Lung microvascular endothelial cell (primary cell): ENCODE results near the gene FBXL12. TPM values are rescaled to one million over a fixed set of nuclear protein-coding genes. Genes with fewer than 3 reads are reported as not detected.
"Not testable (repeated sequence)": the region's sequence is repeated elsewhere in the genome, so short reads cannot be mapped to it uniquely, and the experiment has no call there.

Experiments used
- DNase-seq, 2 donors: peaks; one replicate each; pipeline versions ENCODE4 v3.0.0 to v3.0.0-alpha.2; 2010; ENCODE audit warnings: low read depth in 2 of 2
- total RNA-seq: library from RNA; depleted of rRNA; stranded (reverse); fragments of >200 nt; gene quantifications from 2 replicates; pipeline ENCODE4 v1.2.1, GENCODE V29; 2014

FBXL12 gene
- total RNA-seq, 1 donor from 2014 or later: 10.3 TPM

DNA sequence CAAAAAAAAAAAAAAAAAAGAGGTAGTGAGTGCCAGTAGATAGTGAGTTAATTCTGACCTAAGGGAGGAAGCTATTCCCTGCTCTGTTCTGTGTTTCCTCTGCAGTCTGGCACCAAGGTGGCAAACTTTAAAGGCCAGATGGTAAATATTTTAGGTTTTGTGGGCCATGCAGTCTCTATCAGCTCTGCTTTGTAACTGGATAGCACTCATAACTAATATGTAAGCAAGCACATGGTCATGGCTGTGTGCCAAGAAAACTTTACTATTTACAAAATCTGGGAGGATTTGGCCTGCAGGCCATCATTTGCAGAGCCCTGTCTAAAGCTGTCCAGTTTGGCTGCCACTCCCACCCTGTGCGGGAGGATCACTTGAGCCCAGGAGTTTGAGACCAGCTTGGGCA, 20.5 kb upstream of the FBXL12 start:
- DNase-seq: no peak

DNA sequence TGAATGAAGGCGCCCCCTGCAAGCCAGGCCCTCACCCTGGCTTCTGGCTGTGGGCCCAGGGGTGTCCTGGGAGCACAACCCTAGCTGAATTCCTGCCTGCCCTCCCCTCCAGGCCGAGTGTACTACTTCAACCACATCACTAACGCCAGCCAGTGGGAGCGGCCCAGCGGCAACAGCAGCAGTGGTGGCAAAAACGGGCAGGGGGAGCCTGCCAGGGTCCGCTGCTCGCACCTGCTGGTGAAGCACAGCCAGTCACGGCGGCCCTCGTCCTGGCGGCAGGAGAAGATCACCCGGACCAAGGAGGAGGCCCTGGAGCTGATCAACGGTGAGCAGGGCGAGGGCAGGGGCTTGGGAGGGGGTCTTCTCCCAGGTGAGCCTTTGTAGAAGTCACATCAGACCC, 19.4 kb upstream of the FBXL12 start:
- DNase-seq: no peak

GRCh38 chr19:9836021-9836420, 17.1 kb upstream of the FBXL12 start:
- DNase-seq: peak; percentile 31 to 34

GRCh38 chr19:9835507-9835949, 16.6 kb upstream of the FBXL12 start:
- DNase-seq: no peak

DNA sequence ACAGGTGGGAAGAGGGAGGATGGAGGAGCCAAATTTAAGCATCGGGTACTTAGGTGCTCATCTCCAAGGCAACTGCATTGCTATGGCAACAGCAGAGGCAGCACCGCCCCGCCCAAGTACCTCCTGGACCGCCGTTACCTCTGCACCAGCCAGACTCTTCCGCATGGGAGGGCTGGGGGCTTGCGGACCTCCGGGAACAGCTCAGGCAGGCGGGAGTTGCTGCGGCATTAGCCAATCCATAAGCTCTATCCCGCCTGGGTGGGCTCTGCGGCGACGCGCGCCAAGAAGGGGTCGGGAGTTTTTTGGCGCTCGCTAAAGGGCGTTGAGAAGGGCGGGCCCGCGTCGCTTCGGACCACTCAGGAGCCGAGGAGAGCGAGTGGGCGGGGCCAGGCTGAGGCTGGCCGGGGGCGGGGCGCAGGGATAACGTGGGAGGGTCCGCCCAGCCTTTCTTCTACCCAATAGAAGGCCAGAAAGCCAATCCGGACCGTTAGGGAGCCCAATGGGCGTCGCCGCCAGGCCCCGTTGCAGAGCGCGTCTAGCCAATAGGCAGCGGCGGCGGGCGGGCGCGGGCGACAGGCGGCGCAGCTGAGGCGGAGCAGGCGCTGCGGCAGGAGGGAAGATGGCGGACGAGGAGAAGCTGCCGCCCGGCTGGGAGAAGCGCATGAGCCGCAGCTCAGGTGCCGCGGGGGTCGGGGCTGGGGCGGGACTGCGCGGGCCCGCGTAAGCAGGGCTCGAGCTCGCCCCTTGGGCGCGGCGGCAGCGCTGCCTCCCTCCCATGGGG, 16.0 kb upstream of the FBXL12 start, which contains the start of gene PIN1:
TSS of gene PIN1 (plus strand) at position 593 of the 781 bp plus-strand sequence. CDS start at position 620, 27 bp downstream.
- peak; percentile 98 to 99 for DNase-seq

GRCh38 chr19:9834307-9834725, 15.4 kb upstream of the FBXL12 start:
- no peak for DNase-seq

- DNase-seq: no peak
These were observed 9.7 kb upstream of the FBXL12 start for GRCh38 chr19:9828551-9829063.

- peak; percentile 88 to 90 for DNase-seq
These were observed 8.7 kb upstream of the FBXL12 start, which contains the start of gene UBL5 for GRCh38 chr19:9827289-9828238. Gene UBL5 (plus strand): TSS chr19:9827918. CDS start chr19:9828338, 420 bp downstream.

DNA sequence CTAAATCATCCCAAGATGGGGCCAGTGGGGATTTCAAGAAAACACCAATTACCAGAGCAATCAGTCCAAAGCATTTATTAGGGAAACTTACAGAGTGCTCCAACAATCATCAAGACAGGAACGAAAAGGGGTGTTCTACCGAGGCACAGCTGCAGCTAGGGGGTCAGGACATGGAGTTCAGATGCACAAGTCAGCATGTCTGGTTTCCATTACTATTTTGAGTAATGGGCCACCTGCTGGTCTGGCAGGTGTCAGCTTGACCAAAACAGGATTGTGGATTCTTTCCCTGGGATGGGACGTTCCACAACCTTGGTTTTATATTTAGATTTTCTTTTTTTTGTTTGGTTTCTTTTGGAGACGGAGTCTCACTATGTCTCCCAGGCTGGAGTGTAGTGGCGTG, 4.9 kb upstream of the FBXL12 start:
- no peak for DNase-seq

GRCh38 chr19:9820034-9820433, 1.2 kb upstream of the FBXL12 start:
- DNase-seq: not testable (repeated sequence)

GRCh38 chr19:9819596-9819909, 674 bp upstream of the FBXL12 start:
- DNase-seq: no peak

GRCh38 chr19:9818175-9818733, 625 bp downstream of the FBXL12 start:
- DNase-seq: no peak

DNA sequence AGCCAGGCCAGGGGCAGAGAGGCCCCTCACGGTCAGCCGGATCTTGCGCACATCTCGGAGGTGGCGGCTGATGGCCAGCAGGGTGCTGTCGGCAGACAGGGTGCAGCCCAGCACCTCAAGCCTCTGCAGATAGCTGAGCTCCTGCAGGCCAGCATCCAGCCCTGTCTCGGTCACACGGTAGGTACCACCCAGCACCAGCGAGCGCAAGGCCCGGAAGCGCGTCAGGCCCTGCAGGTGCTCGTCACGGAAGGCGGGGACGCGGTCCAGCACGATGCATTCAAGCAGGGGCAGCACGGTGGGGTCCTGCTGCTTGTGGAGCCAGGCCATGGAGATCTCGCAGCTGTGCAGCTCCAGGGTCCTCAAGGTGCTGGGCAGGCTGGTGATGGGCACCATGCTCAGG, 7.7 kb downstream of the FBXL12 start:
- no peak for DNase-seq

- DNase-seq: no peak
These were observed 9.7 kb downstream of the FBXL12 start for GRCh38 chr19:9808855-9809824.

- DNase-seq: no peak
These were observed 12.1 kb downstream of the FBXL12 start for GRCh38 chr19:9806803-9807202.

DNA sequence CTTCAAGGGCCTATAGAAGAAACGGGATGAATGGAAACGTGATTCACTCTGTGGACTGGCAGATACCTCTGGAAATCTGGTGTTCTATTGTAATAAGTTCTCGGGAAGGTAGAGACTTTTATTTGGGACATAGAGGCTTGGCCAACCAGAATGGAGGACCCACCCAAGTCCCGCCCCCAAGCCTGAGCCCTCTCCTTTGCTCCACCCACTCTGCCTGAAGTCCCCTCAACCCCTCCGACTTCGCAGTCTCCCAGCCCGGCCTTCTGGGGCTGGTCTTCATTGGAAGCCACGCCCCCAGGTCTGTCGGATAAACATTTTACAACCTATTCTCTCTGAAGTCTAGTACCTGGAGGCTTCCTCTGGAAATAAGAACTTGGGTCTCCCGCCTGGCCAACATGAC, 16.9 kb downstream of the FBXL12 start:
- DNase-seq: no peak

GRCh38 chr19:9799162-9799561, 19.7 kb downstream of the FBXL12 start:
- DNase-seq: no peak

GRCh38 chr19:9797871-9798270, 21.0 kb downstream of the FBXL12 start:
- no peak for DNase-seq

DNA sequence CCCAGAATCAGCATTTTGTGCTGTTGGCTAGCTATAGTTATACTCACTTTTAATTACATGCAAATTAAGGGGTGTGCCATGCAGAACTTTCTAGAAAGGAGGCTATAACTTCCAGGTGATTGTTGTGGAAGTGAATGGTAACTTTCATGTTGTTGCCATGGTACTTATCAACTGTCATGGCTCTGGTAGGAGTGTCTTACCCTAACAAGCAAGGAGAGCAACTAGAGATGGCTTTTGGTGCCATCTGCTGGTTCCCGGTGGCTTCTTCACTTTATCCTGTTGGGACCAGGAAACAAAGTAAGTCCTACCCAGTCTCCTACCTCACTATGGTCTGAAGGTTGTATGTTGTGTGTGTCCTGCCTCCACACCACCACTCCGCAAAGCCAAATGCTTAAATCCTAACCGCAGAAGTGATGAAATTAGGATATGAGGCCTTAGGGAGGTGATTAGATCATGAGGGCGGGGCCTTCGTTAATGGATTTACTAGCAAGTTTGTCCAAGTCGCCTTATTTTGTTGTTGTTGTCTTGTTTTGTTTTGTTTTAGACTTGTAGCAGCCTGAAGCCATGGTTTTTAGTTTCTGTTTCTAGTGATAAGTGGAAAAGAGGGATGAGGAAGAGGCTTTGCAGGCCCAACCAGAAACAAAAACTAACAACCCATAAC, 22.6 kb downstream of the FBXL12 start:
- peak; percentile 94 to 96 for DNase-seq

DNA sequence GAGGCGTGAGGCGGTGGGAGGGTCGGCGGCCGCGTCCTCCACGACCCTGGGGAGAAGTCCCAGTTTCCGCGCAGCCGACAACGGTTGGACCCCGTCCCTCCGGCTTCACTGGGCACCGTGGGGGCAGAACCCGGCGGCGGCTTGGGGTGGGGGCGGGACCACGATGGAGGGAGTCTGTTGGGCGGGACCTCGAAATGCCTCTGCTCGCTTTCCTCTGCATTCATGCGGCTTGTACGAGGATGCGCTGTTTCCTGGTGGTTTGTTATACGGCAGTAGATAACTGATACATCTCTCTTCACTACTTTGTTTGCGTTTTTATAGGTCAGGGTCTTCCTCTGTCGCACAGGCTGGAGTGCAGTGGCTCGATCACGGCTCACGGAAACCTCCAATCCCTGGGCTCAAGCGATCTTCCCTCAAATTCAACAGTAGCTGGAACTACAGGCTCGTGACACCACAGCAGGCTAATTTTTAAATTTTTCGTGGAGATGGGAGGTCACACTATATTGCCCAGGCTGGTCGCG, 25.7 kb downstream of the FBXL12 start:
- peak; percentile 45 to 58 for DNase-seq
